Measurements from ENCODE around the gene CAMK2D. TPM values are rescaled to one million over a fixed set of nuclear protein-coding genes. Genes with fewer than 3 reads are reported as not detected.
A peak's percentile ranks its signal among the peaks of the same experiment; 100 is the strongest.

CAMK2D gene
- total RNA-seq, 6 donors from 2014 or later = 41.0 to 75.8 (median 51.9) TPM

- Histone ChIP-seq H3K27ac (peak overlapping the region; percentile 72 to 89 (median 80)), H3K27me3 (no peaks in the 10 kb centered on the region), H3K9me3 (no peaks in the 10 kb centered on the region), H3K36me3 (peaks cover 0 to 17% (median 3%) of the 10 kb centered on the region in 4 donors), H3K4me3 (no peak overlapping the region), H3K4me1 (peaks cover 18 to 22% (median 21%) of the 10 kb centered on the region in 4 donors)
- peak; percentile 95 to 96 for ATAC-seq (ENCODE audit: low FRiP score in 2 of 2)
- WGBS, 2 donors = 50 to 52% methylated on average over 8 of the region's 8 CpGs
- peak in 1 of 2 donors; percentile 84 for DNase-seq
- TF ChIP-seq POLR2A (IDR thresholded peaks at IDR 0.05) (peak in 1 of 4 donors; percentile 61), EP300 (IDR thresholded peaks at IDR 0.05) (peak in 2 of 4 donors; percentile 49 to 84), POLR2AphosphoS5 (IDR thresholded peaks at IDR 0.05) (peak; percentile 75 to 80), CTCF (IDR thresholded peaks at IDR 0.05) (no peak)
Measured at GRCh38 chr4:113468165-113469022, 293.1 kb downstream of the CAMK2D start.

DNA sequence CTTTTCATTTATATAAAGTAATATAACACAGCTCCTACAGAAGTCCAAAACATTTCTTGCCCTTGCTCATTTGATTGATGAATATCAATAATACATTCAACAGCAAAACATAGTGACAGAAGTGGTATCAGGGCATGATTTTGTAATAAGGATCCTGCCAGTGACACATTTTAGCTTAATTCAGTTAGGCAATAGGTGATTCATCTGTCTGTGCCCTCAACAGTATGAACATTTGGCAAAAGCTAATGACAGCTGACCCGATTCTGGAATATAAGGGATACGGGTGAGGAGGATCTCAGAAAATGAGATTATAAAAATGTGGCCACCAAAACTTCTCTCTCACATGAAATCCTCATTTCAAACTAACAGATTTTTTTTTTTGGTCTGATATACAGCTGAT lies 294.0 kb downstream of the CAMK2D start:
- Histone ChIP-seq H3K36me3 (peaks cover 0 to 17% (median 3%) of the 10 kb centered on the region in 4 donors), H3K9me3 (no peaks in the 10 kb centered on the region), H3K27me3 (no peaks in the 10 kb centered on the region), H3K4me3 (no peak overlapping the region), H3K27ac (peak overlapping the region; percentile 72 to 89 (median 80)), H3K4me1 (peaks cover 18 to 22% (median 21%) of the 10 kb centered on the region in 4 donors)
- DNase-seq (no peak), ATAC-seq (ENCODE audit: low FRiP score in 2 of 2) (peak in 1 of 2 donors; percentile 69)
- WGBS, 2 donors = 70 to 83% methylated on average over 2 of the region's 2 CpGs
- TF ChIP-seq CTCF (IDR thresholded peaks at IDR 0.05) (no peak), POLR2AphosphoS5 (IDR thresholded peaks at IDR 0.05) (peak in 1 of 2 donors; percentile 86), POLR2A (IDR thresholded peaks at IDR 0.05) (no peak), EP300 (IDR thresholded peaks at IDR 0.05) (peak in 2 of 4 donors; percentile 10 to 69)

DNA sequence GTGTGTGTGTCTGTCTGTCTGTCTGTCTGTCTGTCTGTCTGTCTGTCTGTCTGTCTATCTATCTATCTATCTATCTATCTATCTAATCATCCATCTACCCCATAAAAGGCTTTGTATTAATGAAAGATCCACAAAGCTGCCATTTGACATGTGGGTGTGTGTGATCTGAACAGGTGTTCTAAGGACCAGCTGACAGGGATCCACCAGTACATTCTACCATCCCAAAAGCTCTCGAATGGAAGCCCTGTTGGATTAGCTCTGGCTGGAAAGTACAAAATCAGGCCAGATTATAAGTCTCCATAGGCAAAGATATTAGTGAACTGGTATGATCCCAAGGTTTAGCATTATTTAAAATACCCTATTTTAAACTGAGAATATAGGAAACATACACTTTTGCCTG lies 299.3 kb downstream of the CAMK2D start:
- Histone ChIP-seq H3K36me3 (peaks cover 0 to 18% (median 3%) of the 10 kb centered on the region in 4 donors), H3K9me3 (no peaks in the 10 kb centered on the region), H3K4me3 (no peak overlapping the region), H3K4me1 (peaks cover 0 to 3% (median 2%) of the 10 kb centered on the region in 4 donors), H3K27ac (no peak overlapping the region), H3K27me3 (no peaks in the 10 kb centered on the region)
- DNase-seq = no peak
- ATAC-seq (ENCODE audit: low FRiP score in 2 of 2) = no peak
- WGBS, 2 donors = 89 to 100% methylated on average over 1 of the region's 1 CpG
- no peak for TF ChIP-seq EP300 (IDR thresholded peaks at IDR 0.05)
- TF ChIP-seq CTCF (IDR thresholded peaks at IDR 0.05) = no peak
- no peak for TF ChIP-seq POLR2AphosphoS5 (IDR thresholded peaks at IDR 0.05)
- no peak for TF ChIP-seq POLR2A (IDR thresholded peaks at IDR 0.05)

GRCh38 chr4:113461281-113461680 lies 300.3 kb downstream of the CAMK2D start:
- no peak for TF ChIP-seq POLR2AphosphoS5 (IDR thresholded peaks at IDR 0.05)
- no peak for TF ChIP-seq CTCF (IDR thresholded peaks at IDR 0.05)
- no peak for TF ChIP-seq POLR2A (IDR thresholded peaks at IDR 0.05)
- TF ChIP-seq EP300 (IDR thresholded peaks at IDR 0.05) = no peak
- Histone ChIP-seq H3K27ac (no peak overlapping the region), H3K27me3 (no peaks in the 10 kb centered on the region), H3K9me3 (no peaks in the 10 kb centered on the region), H3K36me3 (peaks cover 0 to 23% (median 5%) of the 10 kb centered on the region in 4 donors), H3K4me1 (no peaks in the 10 kb centered on the region), H3K4me3 (no peak overlapping the region)
- DNase-seq (no peak), ATAC-seq (ENCODE audit: low FRiP score in 2 of 2) (no peak)
